ENCODE results near the gene IRF2.
A peak's percentile ranks its signal among the peaks of the same experiment; 100 is the strongest.
"Not testable (repeated sequence)": the region's sequence is repeated elsewhere in the genome, so short reads cannot be mapped to it uniquely, and the experiment has no call there.

Gene IRF2

DNA sequence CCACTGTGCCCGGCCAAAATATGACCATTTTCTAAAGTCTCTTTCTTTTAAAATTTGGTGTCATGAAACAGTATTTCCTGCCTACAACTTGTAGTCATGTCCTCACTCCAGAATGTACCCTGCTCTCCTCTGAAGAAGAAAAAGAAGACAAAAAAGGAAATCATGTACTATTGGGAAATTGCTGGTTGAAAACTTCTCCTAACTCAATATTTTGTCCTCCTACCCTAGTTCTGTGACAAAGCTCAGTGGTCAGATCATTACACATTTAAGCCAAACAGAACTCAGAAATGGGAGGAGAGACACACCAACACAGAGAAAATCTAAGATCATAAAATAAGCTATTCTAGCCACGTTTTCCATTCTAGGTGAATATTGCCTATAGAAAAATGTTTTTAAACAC, 127.7 kb downstream of the IRF2 start:
- DNase-seq (ENCODE audit: low spot score): no peak

DNA sequence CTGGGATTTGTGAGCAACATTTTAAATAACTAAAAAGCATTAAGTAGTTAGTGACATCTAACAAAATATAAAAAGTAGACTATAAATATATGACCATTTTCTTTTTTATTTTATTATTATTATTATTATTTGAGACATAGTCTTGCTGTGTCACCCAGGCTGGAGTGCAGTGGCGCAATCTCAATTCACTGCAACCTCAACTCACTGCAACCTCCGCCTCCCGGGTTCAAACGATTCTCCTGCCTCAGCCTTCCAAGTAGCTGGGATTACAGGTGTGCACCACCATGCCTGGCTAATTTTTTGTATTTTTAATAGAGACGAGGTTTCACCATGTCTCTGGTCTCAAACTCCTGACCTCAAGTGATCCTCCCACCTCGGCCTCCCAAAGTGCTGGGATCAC, 128.1 kb downstream of the IRF2 start:
- DNase-seq (ENCODE audit: low spot score): not testable (repeated sequence)

DNA sequence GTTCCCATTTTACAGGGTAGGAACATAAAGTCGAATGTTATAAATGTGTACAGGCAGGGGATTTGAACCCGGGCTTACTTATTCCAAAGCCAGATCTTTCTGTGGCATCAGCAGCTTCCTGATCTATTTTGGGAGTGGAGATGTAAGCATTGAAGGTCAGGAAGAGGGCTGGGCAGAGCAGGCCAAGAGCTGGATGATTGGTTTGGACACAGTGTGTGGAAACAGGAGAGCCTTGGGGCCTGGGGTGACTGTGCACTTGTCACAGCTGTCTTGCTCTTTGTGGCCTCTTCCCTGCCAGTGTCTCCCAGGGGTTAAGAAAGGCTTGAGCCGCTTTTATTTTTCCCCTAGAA, 128.8 kb downstream of the IRF2 start:
- no peak for DNase-seq (ENCODE audit: low spot score)

DNA sequence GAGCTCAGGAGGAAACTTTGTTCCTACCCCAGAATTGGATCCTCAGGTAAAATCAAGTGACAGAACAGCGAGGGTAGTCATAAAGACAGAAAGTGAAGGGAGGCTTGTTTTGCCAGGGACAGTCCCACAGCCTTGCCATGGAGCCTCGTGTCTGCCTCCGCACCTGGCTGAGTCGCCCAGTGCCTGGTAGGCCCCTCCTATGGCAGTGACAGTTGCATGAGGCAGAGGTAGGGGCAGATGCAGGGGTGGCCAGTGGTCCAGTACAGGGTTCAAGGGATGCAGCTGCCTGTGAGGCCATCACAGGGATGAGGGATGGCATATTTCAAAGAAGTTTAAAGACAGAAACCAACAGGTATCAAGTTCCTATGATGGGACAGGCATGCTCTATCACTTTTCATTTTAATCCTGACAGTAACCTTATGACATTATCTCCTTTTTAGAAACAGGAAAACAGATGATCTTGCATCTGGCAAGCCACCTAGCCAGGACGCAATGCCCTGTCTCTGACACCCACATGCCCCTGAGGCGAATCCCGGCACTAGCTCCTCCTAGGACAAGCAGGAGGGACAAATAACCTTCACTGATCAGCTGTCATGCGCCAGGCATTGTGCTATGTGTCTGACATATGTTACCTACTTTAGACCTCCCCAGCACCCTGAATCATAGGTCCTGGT, 129.3 kb downstream of the IRF2 start:
- DNase-seq (ENCODE audit: low spot score): no peak

DNA sequence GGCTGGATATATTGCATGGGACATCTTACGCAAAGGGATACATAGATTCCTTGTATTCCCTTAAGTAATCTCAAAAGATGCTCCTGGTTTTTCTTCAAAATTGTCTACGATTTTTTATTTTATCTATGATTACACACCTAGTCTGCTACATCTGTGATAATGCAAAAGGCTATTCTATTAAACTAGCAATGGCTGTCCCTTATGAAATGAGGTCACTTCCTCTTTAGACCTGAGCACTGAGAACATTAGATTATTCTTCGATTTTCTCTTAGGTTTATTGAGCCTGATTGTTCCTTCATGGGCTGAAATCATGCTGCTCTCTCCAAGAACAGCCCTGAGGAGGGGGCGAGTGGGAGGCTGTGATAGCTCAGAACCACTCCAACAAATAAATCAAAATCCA, 129.9 kb downstream of the IRF2 start:
- DNase-seq (ENCODE audit: low spot score): no peak

DNA sequence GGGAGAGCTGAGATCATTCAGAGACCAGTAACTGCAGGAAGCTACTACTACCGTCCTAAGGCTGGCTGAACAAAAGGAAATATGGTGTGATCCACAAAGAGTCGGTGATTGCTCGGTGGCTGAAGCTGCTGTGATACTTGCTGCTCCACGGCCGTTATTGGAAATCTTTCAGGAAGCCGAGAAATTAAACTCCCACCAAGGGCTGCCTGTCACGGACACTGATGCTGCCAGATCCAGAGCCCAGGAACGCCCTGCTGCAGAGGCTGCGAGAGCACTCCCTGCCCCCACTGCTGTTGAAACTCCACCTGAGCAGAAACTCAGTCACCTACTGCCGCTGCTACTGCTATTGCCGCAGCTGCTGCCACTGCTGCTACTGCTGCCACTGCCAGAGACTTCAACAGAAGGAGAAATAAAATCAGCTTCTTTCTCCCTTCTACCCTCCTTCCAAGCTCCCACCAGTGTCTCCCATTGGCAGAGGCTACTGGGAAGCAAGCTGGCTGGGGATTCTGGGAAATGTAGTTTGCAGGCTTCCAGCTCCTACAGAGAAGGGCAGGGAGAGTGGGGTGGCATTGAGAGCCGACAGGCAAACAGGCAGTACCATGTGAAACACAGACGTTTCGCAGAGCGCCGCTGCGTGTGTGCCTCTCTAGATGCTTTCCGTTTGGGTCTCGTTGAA, 130.7 kb downstream of the IRF2 start:
- peak; percentile 72 for DNase-seq (ENCODE audit: low spot score)

DNA sequence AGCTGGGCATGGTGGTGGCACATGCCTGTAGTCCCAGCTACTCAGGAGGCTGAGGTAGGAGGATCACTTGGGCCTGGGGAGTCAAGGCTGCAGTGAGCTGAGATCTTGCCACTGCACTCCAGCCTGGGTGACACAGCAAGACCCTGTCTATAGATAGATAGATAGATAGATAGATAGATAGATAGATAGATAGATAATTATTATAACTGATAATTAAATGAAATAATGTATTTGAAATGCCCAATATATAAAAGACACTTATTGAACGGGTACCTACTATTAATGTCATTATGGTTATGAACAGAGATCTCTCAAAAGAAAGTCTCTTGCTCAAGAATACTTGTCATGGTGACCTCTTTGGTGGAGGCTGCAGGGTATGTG, 131.5 kb downstream of the IRF2 start:
- DNase-seq (ENCODE audit: low spot score): not testable (repeated sequence)

DNA sequence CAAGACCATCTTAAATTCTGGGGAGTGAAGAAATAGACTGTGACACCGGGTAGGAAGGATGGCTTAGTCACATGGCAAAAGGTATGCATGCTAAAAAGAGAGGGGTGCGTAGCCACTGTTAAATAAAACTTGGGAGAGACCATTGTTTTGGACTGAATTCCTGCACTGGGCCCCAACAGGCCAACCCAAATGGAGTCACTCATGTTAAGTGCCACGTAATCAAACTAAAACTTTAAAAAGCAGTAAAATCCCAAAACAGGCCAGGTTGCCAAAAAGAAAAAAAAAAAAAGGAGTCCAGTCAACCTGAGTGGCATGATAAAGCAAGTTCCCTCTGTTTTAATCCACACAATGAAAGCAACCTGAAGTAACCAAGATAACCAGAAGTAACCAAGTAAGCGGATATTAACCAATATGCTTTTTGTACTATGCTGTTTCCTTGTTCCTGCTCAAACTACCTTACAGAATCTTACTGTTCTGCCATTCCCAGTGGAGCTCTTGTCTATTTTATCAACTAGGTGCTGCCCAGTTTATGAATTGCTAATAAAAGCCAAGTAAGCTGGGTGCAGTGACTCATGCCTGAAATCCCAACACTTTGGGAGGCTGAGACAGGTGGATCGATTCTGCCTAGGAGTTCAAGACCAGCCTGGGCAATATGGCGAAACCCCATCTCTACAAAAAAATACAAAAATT, 132.0 kb downstream of the IRF2 start:
- DNase-seq (ENCODE audit: low spot score): no peak

DNA sequence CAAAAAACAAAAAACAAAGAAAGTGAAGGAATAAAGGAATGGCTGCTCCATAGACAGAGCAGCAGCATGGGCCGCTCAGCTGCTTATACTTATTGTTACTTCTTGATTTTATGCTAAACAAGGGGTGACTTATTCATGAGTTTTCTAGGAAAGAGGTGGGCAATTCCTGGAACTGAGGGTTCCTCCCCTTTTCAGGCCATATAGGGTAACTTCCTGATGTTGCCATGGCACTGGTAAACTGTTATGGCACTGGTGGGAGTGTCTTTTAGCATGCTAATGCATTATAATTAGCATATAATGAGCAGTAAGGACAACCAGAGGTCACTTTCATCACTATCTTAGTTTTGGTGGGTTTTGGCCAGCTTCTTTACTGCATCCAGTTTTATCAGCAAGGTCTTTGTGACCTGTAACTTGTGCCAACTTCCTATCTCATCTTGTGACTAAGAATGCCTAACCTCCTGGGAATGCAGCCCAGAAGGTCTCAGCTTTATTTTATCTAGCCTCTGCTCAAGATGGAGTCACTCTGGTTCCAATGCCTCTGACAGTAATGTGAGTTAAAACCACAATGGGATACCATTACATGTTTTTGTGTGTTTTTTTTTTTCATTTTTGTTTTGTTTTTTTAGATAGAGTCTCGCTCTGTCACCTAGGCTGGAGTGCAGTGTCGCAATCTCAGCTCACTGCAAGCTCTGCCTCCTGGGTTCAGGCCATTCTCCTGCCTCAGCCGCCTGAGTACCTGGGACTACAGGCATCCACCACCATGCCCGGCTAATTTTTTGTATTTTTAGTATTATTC, 134.8 kb downstream of the IRF2 start:
- not testable (repeated sequence) for DNase-seq (ENCODE audit: low spot score)

DNA sequence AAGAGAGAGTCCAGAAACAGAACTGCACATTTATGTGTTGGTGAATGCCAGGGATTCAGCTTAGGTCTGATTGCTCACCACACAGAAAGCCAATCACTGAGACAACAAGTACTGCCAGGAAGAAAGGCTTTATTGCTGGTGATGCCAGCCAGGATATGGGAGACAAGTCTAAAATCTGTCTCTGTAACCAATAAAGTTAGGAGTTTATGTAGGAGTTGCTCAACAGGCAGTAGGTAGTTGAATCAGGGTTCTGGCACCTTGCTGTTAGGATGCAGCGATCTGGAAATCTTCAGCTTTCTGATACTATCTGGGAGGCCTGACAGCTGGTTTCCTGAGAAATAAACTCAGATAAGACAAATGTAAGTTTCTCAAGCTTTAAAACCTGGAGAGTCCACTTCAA, 136.4 kb downstream of the IRF2 start:
- no peak for DNase-seq (ENCODE audit: low spot score)

All from kidney capillary endothelial cell (primary cell).